Epithelial cell of proximal tubule (primary cell): ENCODE results near the gene EGFLAM. TPM values are rescaled to one million over a fixed set of nuclear protein-coding genes. Genes with fewer than 3 reads are reported as not detected.

Experiments used
- DNase-seq: peaks from one replicate; pipeline ENCODE4 v3.0.0-alpha.2; 2011; ENCODE audit warnings: low read depth
- H3K4me3 ChIP-seq: 2 replicates; pipeline ENCODE4 v1.5.1; 2011; ENCODE audit warnings: low read depth, mild to moderate bottlenecking, low read length
- CTCF ChIP-seq: conservative IDR thresholded peaks from 2 replicates; pipeline ENCODE4 v1.5.1; 2012; ENCODE audit warnings: low read depth, mild to moderate bottlenecking, low read length
- total RNA-seq: library from RNA; depleted of rRNA; stranded (reverse); fragments of >200 nt; gene quantifications from 2 replicates; pipeline ENCODE4 v1.2.3, GENCODE V29; 2015

The EGFLAM gene
- total RNA-seq, 1 donor from 2014 or later = 0.17 TPM

- DNase-seq = no peak
- no peak overlapping the region for H3K4me3 ChIP-seq
- no peak for TF ChIP-seq CTCF
These were observed 168.1 kb downstream of the EGFLAM start for GRCh38 chr5:38426490-38426889.

DNA sequence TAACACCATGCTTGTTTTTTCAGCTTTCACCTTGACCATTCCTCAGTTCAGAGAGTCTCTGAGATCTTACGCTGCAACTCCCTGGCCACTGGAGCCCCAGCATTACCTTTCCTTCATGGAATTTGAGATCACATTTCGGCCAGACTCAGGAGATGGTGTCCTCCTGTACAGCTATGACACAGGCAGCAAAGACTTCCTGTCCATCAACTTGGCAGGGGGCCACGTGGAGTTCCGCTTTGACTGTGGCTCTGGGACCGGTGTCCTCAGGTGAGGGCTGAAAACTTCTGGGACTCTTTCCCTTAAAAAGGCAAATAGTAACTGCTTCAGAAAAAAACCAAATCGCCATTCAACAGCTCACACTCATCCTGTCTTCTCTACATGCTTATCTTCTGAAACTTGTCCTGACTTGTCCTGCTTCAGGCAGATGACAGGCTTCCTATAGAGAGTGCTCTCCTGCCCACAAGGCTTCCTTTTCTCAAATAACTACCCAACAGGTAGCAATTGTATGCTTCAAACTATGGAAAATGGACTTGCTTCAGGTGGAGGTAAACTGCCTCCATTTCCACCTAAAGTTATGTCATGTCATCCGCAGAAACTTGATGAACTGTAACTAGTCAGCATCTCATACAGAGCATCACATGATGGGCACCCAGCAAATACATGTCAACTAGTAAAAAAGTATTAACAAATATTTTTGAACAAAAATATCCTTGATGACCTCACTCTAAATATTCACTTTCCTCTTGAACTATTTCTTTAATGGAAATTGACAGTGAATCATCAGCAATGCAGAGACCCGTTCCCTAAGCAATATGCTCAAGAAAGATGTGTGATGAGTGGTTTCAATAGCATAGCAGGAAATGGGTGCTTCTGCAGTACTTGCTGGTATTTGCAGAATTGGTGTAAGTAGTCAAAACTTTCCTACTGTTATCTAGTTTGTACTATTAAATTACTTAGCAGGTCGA is 168.9 kb downstream of the EGFLAM start:
- no peak for DNase-seq
- H3K4me3 ChIP-seq = no peak overlapping the region

DNA sequence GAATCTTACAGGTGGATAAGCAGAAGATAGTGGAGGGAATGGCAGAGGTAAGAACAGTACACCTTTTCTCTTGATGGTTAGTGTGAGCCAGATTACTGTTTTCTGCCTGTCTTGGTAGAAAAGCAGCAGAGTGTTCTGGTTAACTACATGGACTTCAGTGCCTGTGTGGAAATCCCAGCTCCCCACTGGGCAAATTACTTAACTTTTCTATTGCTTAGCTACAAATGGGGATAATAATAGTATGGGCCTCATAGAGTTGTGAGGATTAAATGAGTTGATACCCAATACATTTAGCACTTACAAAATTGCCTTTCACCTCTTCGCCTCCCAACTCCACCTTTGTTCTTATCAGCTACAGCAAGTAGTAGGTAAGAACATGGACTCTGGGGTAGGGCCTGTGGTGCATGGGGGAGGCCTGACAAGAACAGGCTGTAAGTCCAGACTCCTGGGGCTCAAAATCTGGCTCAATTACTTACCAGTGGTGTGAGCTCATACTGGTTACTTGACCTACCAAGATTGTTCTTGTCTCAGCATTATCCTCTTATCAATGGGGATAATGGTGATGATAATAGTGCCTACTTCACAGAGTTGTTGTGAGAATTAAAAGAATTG is 173.0 kb downstream of the EGFLAM start:
- TF ChIP-seq CTCF = no peak
- DNase-seq = no peak
- H3K4me3 ChIP-seq = no peak overlapping the region

More for the DNA sequence above, 168.9 kb downstream of the EGFLAM start:
- no peak for TF ChIP-seq CTCF

DNA sequence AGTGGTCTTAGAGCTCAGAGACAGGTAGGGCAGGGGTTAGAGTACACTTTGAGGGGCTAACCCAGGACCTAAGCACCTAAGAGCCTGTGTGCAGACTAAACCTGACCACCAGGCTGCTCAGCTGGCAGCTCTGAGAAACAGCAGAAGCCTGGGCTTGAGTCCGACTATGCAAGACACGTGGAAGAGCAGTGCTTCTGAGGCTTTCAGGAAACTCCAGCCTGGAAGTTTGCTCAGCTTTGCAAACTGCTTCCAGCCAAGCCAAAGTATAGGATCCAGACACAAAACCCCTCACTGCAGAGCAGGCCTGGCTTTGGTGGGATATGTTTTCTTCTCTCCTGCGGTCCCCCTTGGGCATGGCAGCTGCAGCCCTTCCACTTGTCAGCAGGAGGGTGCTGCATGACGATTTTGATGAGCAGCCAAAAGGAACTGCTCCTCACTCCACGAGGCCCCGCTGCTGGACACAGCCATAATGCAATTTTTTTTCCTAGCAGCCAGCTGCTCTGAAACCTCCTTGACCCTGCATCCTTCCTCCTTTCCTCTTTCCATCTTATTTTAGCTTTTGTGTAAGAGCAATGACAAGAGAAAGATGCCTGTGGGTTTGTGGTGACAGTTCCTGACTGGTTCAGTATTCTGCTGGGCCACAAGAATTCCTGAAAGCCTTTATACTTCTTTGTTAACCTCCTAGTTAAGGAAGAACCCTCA is 175.0 kb downstream of the EGFLAM start:
- no peak overlapping the region for H3K4me3 ChIP-seq
- no peak for DNase-seq
- no peak for TF ChIP-seq CTCF

GRCh38 chr5:38434966-38435705 is 176.8 kb downstream of the EGFLAM start:
- no peak for TF ChIP-seq CTCF

GRCh38 chr5:38438757-38439156 is 180.4 kb downstream of the EGFLAM start:
- TF ChIP-seq CTCF = no peak
- DNase-seq = no peak
- no peak overlapping the region for H3K4me3 ChIP-seq

More at GRCh38 chr5:38434966-38435705, 176.8 kb downstream of the EGFLAM start:
- H3K4me3 ChIP-seq = no peak overlapping the region
- no peak for DNase-seq
